Thyroid gland (tissue), 4 donors: Measurements from ENCODE around the gene ETAA1. TPM values are rescaled to one million over a fixed set of nuclear protein-coding genes. Genes with fewer than 3 reads are reported as not detected.

Experiments used
- DNase-seq, 2 donors: peaks; one replicate each; pipeline ENCODE4 v3.0.0-alpha.2; 2019
- H3K27ac ChIP-seq, 3 donors: fragments of 200-600 bp; sonication (generic); 1 replicate in 2 of 3; 2 replicates in 1 of 3; pipeline ENCODE4 v1.5.1; 2016 to 2019; ENCODE audit warnings: mild to moderate bottlenecking in 1 of 3, moderate library complexity in 1 of 3
- H3K27me3 ChIP-seq: fragments of 200-600 bp; sonication (generic); one replicate; pipeline ENCODE4 v1.5.1; 2019
- H3K36me3 ChIP-seq, 2 donors: fragments of 200-600 bp; sonication (generic); one replicate each; pipeline ENCODE4 v1.5.1; 2016 to 2019
- H3K4me1 ChIP-seq, 2 donors: fragments of 200-600 bp; sonication (generic); one replicate each; pipeline ENCODE4 v1.5.1; 2017 to 2019
- H3K4me3 ChIP-seq, 3 donors: fragments of 200-600 bp; sonication (generic); replicated peaks in 1 of 3; 1 replicate in 2 of 3; 2 replicates in 1 of 3; pipeline ENCODE4 v1.5.1; 2016; ENCODE audit warnings: mild to moderate bottlenecking in 1 of 3
- H3K9me3 ChIP-seq: fragments of 200-600 bp; sonication (generic); one replicate; pipeline ENCODE4 v1.5.1; 2017
- CTCF ChIP-seq, 6 experiments: fragments of 200-600 bp in 3 of 6; fragments of 450-650 bp in 3 of 6; sonication (generic) in 3 of 6; IDR thresholded peaks; one replicate each; pipeline ENCODE4 v1.5.1; 2016 to 2019; ENCODE audit warnings: antibody characterized with exemption in 6 of 6, mild to moderate bottlenecking in 2 of 6, inconsistent platforms in 1 of 6, moderate library complexity in 1 of 6
- POLR2A ChIP-seq, 2 donors: fragments of 450-650 bp; IDR thresholded peaks; one replicate each; pipeline ENCODE4 v1.6.1; 2017; ENCODE audit warnings: antibody characterized with exemption in 2 of 2, mild to moderate bottlenecking in 2 of 2, moderate library complexity in 1 of 2
- WGBS, 2 donors: methylation state at CpG; one replicate each; pipeline ENCODE4 v1.1.5; 2017; 5-methylcytosine and 5-hydroxymethylcytosine counted together
- intact Hi-C: fragments of 100-400 bp; cut with DNase I; formaldehyde crosslinking; loops from one replicate; pipeline ENCODE4 v1.15.1; 2023
- total RNA-seq, 4 donors: library from RNA; depleted of rRNA; stranded (reverse); fragments of >200 nt; gene quantifications; one replicate each; pipeline ENCODE4 v1.2.3, GENCODE V29; 2016

The ETAA1 gene
- total RNA-seq, 4 donors from 2014 or later, result 23.4 to 34.4 (median 25.9) TPM

- peaks cover 25 to 31% of the 10 kb centered on the region in 2 donors for H3K4me1 ChIP-seq
- WGBS, 2 donors, result 32 to 38% methylated on average over 4 of the region's 4 CpGs
- TF ChIP-seq CTCF (IDR thresholded peaks at IDR 0.05) (no peak), POLR2A (IDR thresholded peaks at IDR 0.05) (no peak)
Observed at GRCh38 chr2:67436221-67436620, 39.1 kb downstream of the ETAA1 start.

GRCh38 chr2:67437114-67437513 is 40.0 kb downstream of the ETAA1 start:
- H3K9me3 ChIP-seq, result no peaks in the 10 kb centered on the region
- no peaks in the 10 kb centered on the region for H3K36me3 ChIP-seq
- 35% methylated on average over 1 of the region's 1 CpG for WGBS, 2 donors
- intact Hi-C loops, result no loop called here
- H3K27ac ChIP-seq, result peak overlapping the region; percentile 51 to 68 (median 53)
- H3K27me3 ChIP-seq, result no peaks in the 10 kb centered on the region
- H3K4me3 ChIP-seq, result no peak overlapping the region
- no peak for DNase-seq
- TF ChIP-seq CTCF (IDR thresholded peaks at IDR 0.05), result no peak
- TF ChIP-seq POLR2A (IDR thresholded peaks at IDR 0.05), result no peak
- peaks cover 25 to 31% of the 10 kb centered on the region in 2 donors for H3K4me1 ChIP-seq

More at GRCh38 chr2:67436221-67436620, 39.1 kb downstream of the ETAA1 start:
- Histone ChIP-seq H3K9me3 (no peaks in the 10 kb centered on the region), H3K36me3 (no peaks in the 10 kb centered on the region), H3K4me3 (no peak overlapping the region), H3K27me3 (no peaks in the 10 kb centered on the region), H3K27ac (peak overlapping the region; percentile 58 to 75 (median 68))
- intact Hi-C loops, result no loop called here
- peak; percentile 92 to 94 for DNase-seq

- H3K27ac ChIP-seq, result no peak overlapping the region
- no peak for DNase-seq
- no peaks in the 10 kb centered on the region for H3K9me3 ChIP-seq
- no peaks in the 10 kb centered on the region for H3K36me3 ChIP-seq
- no peaks in the 10 kb centered on the region for H3K27me3 ChIP-seq
- intact Hi-C loops, result no loop called here
- H3K4me1 ChIP-seq, result peaks cover 25 to 31% of the 10 kb centered on the region in 2 donors
- H3K4me3 ChIP-seq, result no peak overlapping the region
- 76 to 90% methylated on average over 2 of the region's 2 CpGs for WGBS, 2 donors
- no peak for TF ChIP-seq CTCF (IDR thresholded peaks at IDR 0.05)
- no peak for TF ChIP-seq POLR2A (IDR thresholded peaks at IDR 0.05)
Observed at GRCh38 chr2:67438337-67438736, 41.2 kb downstream of the ETAA1 start.

GRCh38 chr2:67445652-67446268 is 48.6 kb downstream of the ETAA1 start:
- TF ChIP-seq POLR2A (IDR thresholded peaks at IDR 0.05), result no peak
- TF ChIP-seq CTCF (IDR thresholded peaks at IDR 0.05), result no peak
- Histone ChIP-seq H3K4me1 (peaks cover 15% of the 10 kb centered on the region in 2 donors), H3K4me3 (no peak overlapping the region), H3K9me3 (no peaks in the 10 kb centered on the region), H3K27me3 (no peaks in the 10 kb centered on the region), H3K36me3 (no peaks in the 10 kb centered on the region), H3K27ac (peak overlapping the region; percentile 53 to 67 (median 59))
- intact Hi-C loops, result no loop called here
- DNase-seq, result peak in 1 of 2 donors; percentile 10
- 39 to 47% methylated on average over 5 of the region's 5 CpGs for WGBS, 2 donors

- WGBS, 2 donors, result 43 to 57% methylated on average over 2 of the region's 2 CpGs
- Histone ChIP-seq H3K4me1 (peaks cover 15% of the 10 kb centered on the region in 2 donors), H3K9me3 (no peaks in the 10 kb centered on the region), H3K27ac (peak overlapping the region; percentile 53 to 67 (median 59)), H3K27me3 (no peaks in the 10 kb centered on the region), H3K4me3 (no peak overlapping the region), H3K36me3 (no peaks in the 10 kb centered on the region)
- TF ChIP-seq CTCF (IDR thresholded peaks at IDR 0.05), result no peak
- TF ChIP-seq POLR2A (IDR thresholded peaks at IDR 0.05), result no peak
- DNase-seq, result no peak
- intact Hi-C loops, result no loop called here
Observed at GRCh38 chr2:67446491-67446911, 49.4 kb downstream of the ETAA1 start.
